Mesenchymal stem cell (in vitro differentiated cells and primary cell): ENCODE data around the gene SLC38A4.

Experiments used
- DNase-seq: peaks from one replicate; pipeline ENCODE4 v3.0.0-alpha.2; 2013
- H2AFZ ChIP-seq: one replicate; pipeline ENCODE4 v1.6.1; 2013; ENCODE audit warnings: low read depth, mild to moderate bottlenecking, control low read depth, inconsistent platforms, low read length, moderate library complexity
- H2AK5ac ChIP-seq: 2 replicates; pipeline ENCODE4 v1.6.1; 2013; ENCODE audit warnings: low read length, moderate library complexity, mild to moderate bottlenecking, inconsistent platforms; ENCODE audit not compliant: severe bottlenecking
- H2BK120ac ChIP-seq: one replicate; pipeline ENCODE4 v1.6.1; 2013; ENCODE audit warnings: low read depth, mild to moderate bottlenecking, inconsistent platforms, low read length, moderate library complexity
- H2BK12ac ChIP-seq, 2 experiments: one replicate each; pipeline ENCODE4 v1.6.1; 2013; ENCODE audit warnings: inconsistent platforms in 2 of 2, low read length in 2 of 2, mild to moderate bottlenecking in 2 of 2, moderate library complexity in 2 of 2, control low read depth in 1 of 2
- H2BK15ac ChIP-seq: one replicate; pipeline ENCODE4 v1.6.1; 2013; ENCODE audit warnings: mild to moderate bottlenecking, low read depth, inconsistent platforms; ENCODE audit not compliant: poor library complexity, severe bottlenecking
- H2BK5ac ChIP-seq: 2 replicates; pipeline ENCODE4 v1.6.1; 2013; ENCODE audit warnings: low read depth, mild to moderate bottlenecking, low read length, control low read depth, inconsistent platforms; ENCODE audit not compliant: poor library complexity, severe bottlenecking
- H3K14ac ChIP-seq, 2 experiments: one replicate each; pipeline ENCODE4 v1.6.1; 2013; ENCODE audit warnings: inconsistent platforms in 2 of 2, low read length in 2 of 2, control low read depth in 1 of 2, mild to moderate bottlenecking in 1 of 2, moderate library complexity in 1 of 2
- H3K18ac ChIP-seq, 2 experiments: one replicate each; pipeline ENCODE4 v1.6.1; 2013; ENCODE audit warnings: inconsistent platforms in 2 of 2, low read length in 2 of 2, control low read depth in 1 of 2, low read depth in 1 of 2, mild to moderate bottlenecking in 1 of 2
- H3K23ac ChIP-seq, 2 experiments: one replicate each; pipeline ENCODE4 v1.6.1; 2013; ENCODE audit warnings: inconsistent platforms in 2 of 2, low read length in 2 of 2, mild to moderate bottlenecking in 2 of 2, moderate library complexity in 2 of 2, control low read depth in 1 of 2
- H3K27ac ChIP-seq: 2 replicates; pipeline ENCODE4 v1.5.1; 2013; ENCODE audit warnings: mild to moderate bottlenecking, moderate library complexity, low read length, control low read depth, inconsistent platforms; ENCODE audit not compliant: poor library complexity, severe bottlenecking
- H3K27me3 ChIP-seq, 2 experiments: 2 replicates each; pipeline versions ENCODE4 v1.6.1 to v1.7.0; 2013; ENCODE audit warnings: low read length in 2 of 2, mild to moderate bottlenecking in 2 of 2, moderate library complexity in 2 of 2, control low read depth in 1 of 2, inconsistent platforms in 1 of 2; ENCODE audit not compliant: control insufficient read depth in 1 of 2, insufficient read depth in 1 of 2
- H3K36me3 ChIP-seq, 2 experiments: 2 replicates each; pipeline versions ENCODE4 v1.6.1 to v1.7.0; 2013; ENCODE audit warnings: low read length in 2 of 2, control low read depth in 1 of 2, inconsistent platforms in 1 of 2, low read depth in 1 of 2, mild to moderate bottlenecking in 1 of 2; ENCODE audit not compliant: insufficient read depth in 2 of 2, control insufficient read depth in 1 of 2
- H3K4ac ChIP-seq, 2 experiments: one replicate each; pipeline ENCODE4 v1.6.1; 2013; ENCODE audit warnings: inconsistent platforms in 2 of 2, low read length in 2 of 2, mild to moderate bottlenecking in 2 of 2, moderate library complexity in 2 of 2, control low read depth in 1 of 2, low read depth in 1 of 2
- H3K4me1 ChIP-seq: 2 replicates; pipeline ENCODE4 v1.6.1; 2013; ENCODE audit warnings: low read depth, low read length, control low read depth; ENCODE audit not compliant: control insufficient read depth, insufficient read depth
- H3K4me2 ChIP-seq: 2 replicates; pipeline ENCODE4 v1.6.1; 2013; ENCODE audit warnings: low read length, mild to moderate bottlenecking, inconsistent platforms; ENCODE audit not compliant: poor library complexity, severe bottlenecking
- H3K4me3 ChIP-seq, 2 experiments: 2 replicates each; pipeline versions ENCODE4 v1.5.1 to v1.7.0; 2013; ENCODE audit warnings: low read length in 2 of 2, mild to moderate bottlenecking in 2 of 2, control low read depth in 1 of 2, low read depth in 1 of 2; ENCODE audit not compliant: insufficient read depth in 1 of 2
- H3K79me1 ChIP-seq: replicated peaks from 2 replicates; pipeline ENCODE4 v1.6.1; 2013; ENCODE audit warnings: mild to moderate bottlenecking, control low read depth, low read length, inconsistent platforms; ENCODE audit not compliant: poor library complexity, severe bottlenecking
- H3K9ac ChIP-seq: 2 replicates; pipeline ENCODE4 v1.7.0; 2013; ENCODE audit warnings: mild to moderate bottlenecking, low read length, moderate library complexity
- H3K9me3 ChIP-seq: 2 replicates; pipeline ENCODE4 v1.7.0; 2013; ENCODE audit warnings: mild to moderate bottlenecking, low read length; ENCODE audit not compliant: control insufficient read depth
- H4K8ac ChIP-seq: one replicate; pipeline ENCODE4 v1.6.1; 2013; ENCODE audit warnings: inconsistent platforms, mild to moderate bottlenecking, low read length, moderate library complexity
- H4K91ac ChIP-seq: one replicate; pipeline ENCODE4 v1.6.1; 2013; ENCODE audit warnings: mild to moderate bottlenecking, low read length, inconsistent platforms
- WGBS: methylation state at CpG from one replicate; pipeline ENCODE4 v1.1.7; 2013; ENCODE audit warnings: mixed read lengths; 5-methylcytosine and 5-hydroxymethylcytosine counted together

SLC38A4 gene

GRCh38 chr12:46841891-46842290 is 16.1 kb upstream of the SLC38A4 start:
- Histone ChIP-seq H3K4ac (no peak overlapping the region), H3K36me3 (no peaks in the 10 kb centered on the region), H4K91ac (no peak overlapping the region), H3K14ac (no peak overlapping the region), H2AK5ac (no peak overlapping the region), H2BK5ac (no peak overlapping the region), H3K23ac (no peak overlapping the region), H3K18ac (no peak overlapping the region), H3K4me2 (no peak overlapping the region), H3K9me3 (no peaks in the 10 kb centered on the region), H2BK15ac (no peak overlapping the region), H3K4me3 (no peak overlapping the region), H3K9ac (no peak overlapping the region), H2AFZ (no peak overlapping the region), H3K79me1 (no peaks in the 10 kb centered on the region), H3K27me3 (no peaks in the 10 kb centered on the region), H3K4me1 (no peaks in the 10 kb centered on the region), H3K27ac (no peak overlapping the region), H2BK12ac (no peak overlapping the region), H4K8ac (no peak overlapping the region), H2BK120ac (no peak overlapping the region)
- 100% methylated on average over 2 of the region's 2 CpGs for WGBS
- no peak for DNase-seq

- no peaks in the 10 kb centered on the region for H3K79me1 ChIP-seq
- H3K27me3 ChIP-seq, result no peaks in the 10 kb centered on the region
- no peak overlapping the region for H3K18ac ChIP-seq
- H3K4ac ChIP-seq, result no peak overlapping the region
- H3K9me3 ChIP-seq, result no peaks in the 10 kb centered on the region
- no peak overlapping the region for H3K23ac ChIP-seq
- H4K91ac ChIP-seq, result no peak overlapping the region
- H2AK5ac ChIP-seq, result no peak overlapping the region
- 100% methylated on average over 1 of the region's 2 CpGs for WGBS
- no peak overlapping the region for H3K4me2 ChIP-seq
- no peak overlapping the region for H3K27ac ChIP-seq
- no peak overlapping the region for H2AFZ ChIP-seq
- H2BK15ac ChIP-seq, result no peak overlapping the region
- DNase-seq, result no peak
- H3K36me3 ChIP-seq, result no peaks in the 10 kb centered on the region
- H3K4me1 ChIP-seq, result no peaks in the 10 kb centered on the region
- no peak overlapping the region for H4K8ac ChIP-seq
- no peak overlapping the region for H3K9ac ChIP-seq
- no peak overlapping the region for H3K4me3 ChIP-seq
- H2BK12ac ChIP-seq, result no peak overlapping the region
- no peak overlapping the region for H2BK5ac ChIP-seq
- no peak overlapping the region for H2BK120ac ChIP-seq
- H3K14ac ChIP-seq, result no peak overlapping the region
Measured at GRCh38 chr12:46839964-46840363, 14.2 kb upstream of the SLC38A4 start.

- Histone ChIP-seq H3K4me2 (no peak overlapping the region), H3K27me3 (no peaks in the 10 kb centered on the region), H2BK12ac (no peak overlapping the region), H2BK15ac (no peak overlapping the region), H3K9ac (no peak overlapping the region), H3K14ac (no peak overlapping the region), H3K23ac (no peak overlapping the region), H3K18ac (no peak overlapping the region), H3K27ac (no peak overlapping the region), H3K4ac (no peak overlapping the region), H3K36me3 (no peaks in the 10 kb centered on the region), H2AFZ (no peak overlapping the region), H4K91ac (no peak overlapping the region), H2BK5ac (no peak overlapping the region), H3K9me3 (no peaks in the 10 kb centered on the region), H3K4me1 (no peaks in the 10 kb centered on the region), H2BK120ac (no peak overlapping the region), H3K79me1 (no peaks in the 10 kb centered on the region), H3K4me3 (no peak overlapping the region), H2AK5ac (no peak overlapping the region), H4K8ac (no peak overlapping the region)
- DNase-seq, result no peak
- 32% methylated on average over 3 of the region's 3 CpGs for WGBS
Measured at GRCh38 chr12:46839232-46839631, 13.4 kb upstream of the SLC38A4 start.

GRCh38 chr12:46835785-46836184 is 10.0 kb upstream of the SLC38A4 start:
- Histone ChIP-seq H3K9ac (no peak overlapping the region), H4K91ac (no peak overlapping the region), H3K4ac (no peak overlapping the region), H3K18ac (no peak overlapping the region), H2BK120ac (no peak overlapping the region), H2AFZ (no peak overlapping the region), H2BK5ac (no peak overlapping the region), H3K23ac (no peak overlapping the region), H3K4me2 (no peak overlapping the region), H3K79me1 (no peaks in the 10 kb centered on the region), H3K4me1 (peaks cover 10% of the 10 kb centered on the region), H3K14ac (no peak overlapping the region), H2BK15ac (no peak overlapping the region), H3K36me3 (no peaks in the 10 kb centered on the region), H3K4me3 (no peak overlapping the region), H3K9me3 (no peaks in the 10 kb centered on the region), H4K8ac (no peak overlapping the region), H2BK12ac (no peak overlapping the region), H3K27ac (no peak overlapping the region), H3K27me3 (peaks cover 9 to 25% of the 10 kb centered on the region in 2 experiments), H2AK5ac (no peak overlapping the region)
- no peak for DNase-seq
- WGBS, result no CpG with 5 or more reads among the region's 1 CpG
